Hepatocyte (in vitro differentiated cells): ENCODE data around the gene ACTL9. TPM values are rescaled to one million over a fixed set of nuclear protein-coding genes. Genes with fewer than 3 reads are reported as not detected.

Source experiments
- DNase-seq: peaks from one replicate; pipeline ENCODE4 v3.0.0-alpha.2; 2016; ENCODE audit warnings: low spot score
- H2AFZ ChIP-seq: fragments of 200-600 bp; sonication (generic); 2 replicates; pipeline ENCODE4 v1.6.0; 2016; ENCODE audit warnings: antibody characterized with exemption, mild to moderate bottlenecking
- H3K27ac ChIP-seq: fragments of 200-600 bp; sonication (generic); 2 replicates; pipeline ENCODE4 v1.5.1; 2016; ENCODE audit warnings: mild to moderate bottlenecking
- H3K27me3 ChIP-seq: fragments of 200-600 bp; sonication (generic); 2 replicates; pipeline ENCODE4 v1.6.1; 2016
- H3K36me3 ChIP-seq: fragments of 200-600 bp; sonication (generic); replicated peaks from 2 replicates; pipeline ENCODE4 v1.5.1; 2016; ENCODE audit warnings: low read depth; ENCODE audit not compliant: insufficient read depth
- H3K4me1 ChIP-seq: fragments of 200-600 bp; sonication (generic); 2 replicates; pipeline ENCODE4 v1.5.1; 2016; ENCODE audit warnings: mild to moderate bottlenecking, moderate library complexity; ENCODE audit not compliant: insufficient read depth
- H3K4me2 ChIP-seq: fragments of 200-600 bp; sonication (generic); 2 replicates; pipeline ENCODE4 v1.6.0; 2016
- H3K4me3 ChIP-seq: fragments of 200-600 bp; sonication (generic); 2 replicates; pipeline ENCODE4 v1.5.1; 2016; ENCODE audit warnings: mild to moderate bottlenecking
- H3K79me2 ChIP-seq: fragments of 200-600 bp; sonication (generic); 2 replicates; pipeline ENCODE4 v1.6.0; 2017; ENCODE audit warnings: mild to moderate bottlenecking
- H3K9me2 ChIP-seq: fragments of 200-600 bp; sonication (generic); replicated peaks from 2 replicates; pipeline ENCODE4 v1.6.0; 2017; ENCODE audit warnings: mild to moderate bottlenecking; ENCODE audit not compliant: insufficient read depth
- H3K9me3 ChIP-seq: fragments of 200-600 bp; sonication (generic); 2 replicates; pipeline ENCODE4 v1.5.1; 2016; ENCODE audit warnings: low read depth, mild to moderate bottlenecking
- H4K20me1 ChIP-seq: fragments of 200-600 bp; sonication (generic); 2 replicates; pipeline ENCODE4 v1.6.0; 2016; ENCODE audit warnings: mild to moderate bottlenecking; ENCODE audit not compliant: insufficient read depth, poor library complexity, severe bottlenecking
- EZH2 ChIP-seq: fragments of 200-600 bp; sonication (generic); IDR thresholded peaks from 2 replicates; pipeline ENCODE4 v1.6.1; 2016; ENCODE audit warnings: antibody characterized with exemption, mild to moderate bottlenecking, borderline replicate concordance
- EZH2phosphoT487 ChIP-seq: fragments of 200-600 bp; sonication (generic); IDR thresholded peaks from one replicate; pipeline ENCODE4 v1.6.1; 2018; ENCODE audit warnings: antibody characterized with exemption, mild to moderate bottlenecking, low read depth, moderate library complexity; ENCODE audit not compliant: unreplicated experiment, severe bottlenecking
- WGBS: methylation state at CpG from one replicate; pipeline ENCODE4 v1.1.6; 2016; ENCODE audit warnings: low lambda C conversion rate; ENCODE audit errors: missing lambda C conversion rate; 5-methylcytosine and 5-hydroxymethylcytosine counted together
- polyA plus RNA-seq: library from polyadenylated mRNA; unstranded; fragments of >200 nt; fragmentation: Nextera tagmentation; extraction: Ambion mirVana; gene quantifications from 2 replicates; pipeline ENCODE4 v1.2.1, GENCODE V29; 2016
- total RNA-seq: library from RNA; depleted of rRNA; stranded (reverse); fragments of >200 nt; gene quantifications from 2 replicates; pipeline ENCODE4 v1.2.3, GENCODE V29; 2014
- TF ChIP-seq, protein P1 (sequence below): fragments of 200-600 bp; sonication (generic); IDR thresholded peaks from 2 replicates; pipeline ENCODE4 v1.5.1; 2016; ENCODE audit warnings: antibody characterized with exemption, mild to moderate bottlenecking; ENCODE audit not compliant: poor library complexity

ACTL9 gene
- total and polyA plus RNA-seq, 2 experiments from 2014 or later = not detected

- no peaks in the 10 kb centered on the region for H4K20me1 ChIP-seq
- no peak overlapping the region for H3K27ac ChIP-seq
- 77% methylated on average over 4 of the region's 4 CpGs for WGBS
- no peaks in the 10 kb centered on the region for H3K4me1 ChIP-seq
- no peak for DNase-seq
- H3K9me2 ChIP-seq = no peaks in the 10 kb centered on the region
- no peaks in the 10 kb centered on the region for H3K36me3 ChIP-seq
- no peak overlapping the region for H3K4me3 ChIP-seq
- no peak overlapping the region for H3K4me2 ChIP-seq
- no peaks in the 10 kb centered on the region for H3K79me2 ChIP-seq
- TF ChIP-seq EZH2phosphoT487 = no peak
- TF ChIP-seq, protein P1, sequence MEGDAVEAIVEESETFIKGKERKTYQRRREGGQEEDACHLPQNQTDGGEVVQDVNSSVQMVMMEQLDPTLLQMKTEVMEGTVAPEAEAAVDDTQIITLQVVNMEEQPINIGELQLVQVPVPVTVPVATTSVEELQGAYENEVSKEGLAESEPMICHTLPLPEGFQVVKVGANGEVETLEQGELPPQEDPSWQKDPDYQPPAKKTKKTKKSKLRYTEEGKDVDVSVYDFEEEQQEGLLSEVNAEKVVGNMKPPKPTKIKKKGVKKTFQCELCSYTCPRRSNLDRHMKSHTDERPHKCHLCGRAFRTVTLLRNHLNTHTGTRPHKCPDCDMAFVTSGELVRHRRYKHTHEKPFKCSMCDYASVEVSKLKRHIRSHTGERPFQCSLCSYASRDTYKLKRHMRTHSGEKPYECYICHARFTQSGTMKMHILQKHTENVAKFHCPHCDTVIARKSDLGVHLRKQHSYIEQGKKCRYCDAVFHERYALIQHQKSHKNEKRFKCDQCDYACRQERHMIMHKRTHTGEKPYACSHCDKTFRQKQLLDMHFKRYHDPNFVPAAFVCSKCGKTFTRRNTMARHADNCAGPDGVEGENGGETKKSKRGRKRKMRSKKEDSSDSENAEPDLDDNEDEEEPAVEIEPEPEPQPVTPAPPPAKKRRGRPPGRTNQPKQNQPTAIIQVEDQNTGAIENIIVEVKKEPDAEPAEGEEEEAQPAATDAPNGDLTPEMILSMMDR = no peak
- no peak for TF ChIP-seq EZH2
- no peaks in the 10 kb centered on the region for H3K27me3 ChIP-seq
- H2AFZ ChIP-seq = no peak overlapping the region
- H3K9me3 ChIP-seq = no peaks in the 10 kb centered on the region
These were observed 36.3 kb downstream of the ACTL9 start for GRCh38 chr19:8662263-8662662.

DNA sequence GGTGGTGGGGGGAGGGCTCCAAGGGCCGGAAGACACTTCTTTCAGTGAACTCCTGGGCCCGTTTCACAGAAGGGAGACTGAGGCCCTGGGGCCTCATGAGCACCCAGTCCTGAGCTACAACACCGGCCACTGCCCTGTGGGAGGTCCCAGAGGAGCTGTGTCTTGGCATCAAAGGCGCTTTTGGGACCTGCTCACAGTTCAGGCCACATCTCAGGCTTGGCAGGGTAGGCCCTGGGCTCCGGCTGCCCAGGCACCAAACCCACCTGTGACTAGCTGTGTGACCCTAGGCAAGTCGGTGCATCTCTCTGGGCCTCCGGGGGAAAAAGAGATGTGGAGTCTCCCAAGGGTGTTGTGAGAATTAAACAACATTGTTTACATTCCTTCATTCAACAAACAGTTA is 38.7 kb downstream of the ACTL9 start:
- Histone ChIP-seq H3K9me2 (no peaks in the 10 kb centered on the region), H3K9me3 (no peaks in the 10 kb centered on the region), H3K27ac (no peak overlapping the region), H3K79me2 (no peaks in the 10 kb centered on the region), H4K20me1 (no peaks in the 10 kb centered on the region), H3K4me1 (no peaks in the 10 kb centered on the region), H3K4me3 (no peak overlapping the region), H3K27me3 (no peaks in the 10 kb centered on the region), H3K36me3 (no peaks in the 10 kb centered on the region), H3K4me2 (no peak overlapping the region), H2AFZ (no peak overlapping the region)
- no peak for DNase-seq
- TF ChIP-seq EZH2 = no peak
- no peak for TF ChIP-seq EZH2phosphoT487
- TF ChIP-seq, protein P1 = no peak
- WGBS = 80% methylated on average over 7 of the region's 7 CpGs

DNA sequence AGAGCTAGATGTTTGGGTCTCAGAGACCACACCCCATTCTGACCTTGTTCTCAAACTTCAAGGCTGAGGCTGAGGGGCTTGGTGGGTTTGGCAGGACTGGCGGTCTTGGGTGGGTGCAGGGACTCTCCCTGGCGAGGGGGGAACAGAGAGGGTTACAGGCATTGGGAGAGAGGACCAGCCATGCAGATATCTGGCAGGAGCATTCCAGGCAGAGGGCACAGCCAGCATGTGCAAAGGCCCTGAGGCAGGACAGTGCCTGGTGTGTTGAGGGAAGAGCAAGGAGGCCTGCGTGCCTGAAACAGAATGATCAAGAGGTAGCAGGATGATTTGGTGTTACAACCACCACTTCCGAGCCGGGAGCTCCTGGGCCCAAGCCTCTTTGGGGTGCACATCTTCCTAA is 40.7 kb downstream of the ACTL9 start:
- H3K9me3 ChIP-seq = no peaks in the 10 kb centered on the region
- H3K4me3 ChIP-seq = no peak overlapping the region
- no peak for DNase-seq
- no peak overlapping the region for H3K4me2 ChIP-seq
- no peaks in the 10 kb centered on the region for H3K4me1 ChIP-seq
- 92% methylated on average over 5 of the region's 5 CpGs for WGBS
- no peaks in the 10 kb centered on the region for H3K36me3 ChIP-seq
- no peaks in the 10 kb centered on the region for H4K20me1 ChIP-seq
- no peak overlapping the region for H3K27ac ChIP-seq
- TF ChIP-seq, protein P1 = no peak
- TF ChIP-seq EZH2phosphoT487 (no peak), EZH2 (no peak)
- H3K9me2 ChIP-seq = no peaks in the 10 kb centered on the region
- H3K27me3 ChIP-seq = no peaks in the 10 kb centered on the region
- H2AFZ ChIP-seq = no peak overlapping the region
- H3K79me2 ChIP-seq = no peaks in the 10 kb centered on the region

DNA sequence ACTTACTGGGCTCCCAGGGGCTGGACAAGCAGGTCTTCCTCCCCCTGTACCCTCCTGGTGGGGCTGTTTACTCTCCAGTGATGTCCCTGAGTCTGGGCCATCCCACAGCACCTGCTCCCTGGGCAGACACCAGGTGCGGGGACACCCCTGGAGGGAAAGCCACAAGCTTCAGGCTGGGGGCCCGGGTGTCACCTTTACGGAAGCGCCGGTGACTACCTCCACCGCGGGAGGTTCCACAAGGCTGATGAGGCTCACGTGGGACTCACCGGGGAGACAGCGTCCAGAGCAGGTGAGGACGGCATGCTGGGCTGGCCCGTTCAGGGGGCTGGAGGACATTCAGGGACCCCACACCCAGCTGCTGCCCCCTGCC is 43.3 kb downstream of the ACTL9 start:
- DNase-seq = no peak
- Histone ChIP-seq H3K27me3 (no peaks in the 10 kb centered on the region), H3K4me3 (no peak overlapping the region), H3K27ac (no peak overlapping the region), H3K4me2 (no peak overlapping the region), H4K20me1 (no peaks in the 10 kb centered on the region), H3K9me3 (no peaks in the 10 kb centered on the region), H3K4me1 (no peaks in the 10 kb centered on the region), H3K36me3 (no peaks in the 10 kb centered on the region), H3K79me2 (no peaks in the 10 kb centered on the region), H2AFZ (no peak overlapping the region), H3K9me2 (no peaks in the 10 kb centered on the region)
- TF ChIP-seq EZH2 (no peak), EZH2phosphoT487 (no peak)
- TF ChIP-seq, protein P1 = no peak
- 87% methylated on average over 12 of the region's 12 CpGs for WGBS
